Heart left ventricle (tissue), 16 donors: ENCODE results near the gene VRK2. TPM values are rescaled to one million over a fixed set of nuclear protein-coding genes. Genes with fewer than 3 reads are reported as not detected.

Source experiments
- ATAC-seq, 4 donors: fragments of 200-7000 bp; cut with Tn5 transposase; one replicate each; pipeline ENCODE4 v1.9.1; 2020 to 2022; ENCODE audit warnings: moderate library complexity in 4 of 4, mild to moderate bottlenecking in 3 of 4, moderate number of reproducible peaks in 1 of 4
- DNase-seq, 5 donors: peaks; one replicate each; pipeline ENCODE4 v3.0.0-alpha.2; 2020
- H3K27ac ChIP-seq, 12 donors: fragments of 200-600 bp; sonication (generic) in 4 of 12; one replicate each; pipeline versions ENCODE4 v1.5.0 to v1.8.0; 2016 to 2022; ENCODE audit warnings: mild to moderate bottlenecking in 2 of 12
- H3K27me3 ChIP-seq, 9 donors: fragments of 200-600 bp; sonication (generic) in 2 of 9; one replicate each; pipeline versions ENCODE4 v1.5.1 to v1.8.0; 2016 to 2022; ENCODE audit warnings: mild to moderate bottlenecking in 3 of 9
- H3K36me3 ChIP-seq, 9 donors: fragments of 200-600 bp; sonication (generic) in 2 of 9; one replicate each; pipeline versions ENCODE4 v1.5.0 to v1.8.0; 2018 to 2022; ENCODE audit warnings: mild to moderate bottlenecking in 2 of 9
- H3K4me1 ChIP-seq, 12 donors: fragments of 200-600 bp; sonication (generic) in 4 of 12; one replicate each; pipeline versions ENCODE4 v1.5.0 to v1.8.0; 2016 to 2022; ENCODE audit warnings: mild to moderate bottlenecking in 3 of 12
- H3K4me3 ChIP-seq, 12 donors: fragments of 200-600 bp; sonication (generic) in 4 of 12; one replicate each; pipeline versions ENCODE4 v1.5.0 to v1.8.0; 2017 to 2022; ENCODE audit warnings: mild to moderate bottlenecking in 9 of 12, moderate library complexity in 4 of 12
- H3K9me3 ChIP-seq, 12 donors: fragments of 200-600 bp; sonication (generic) in 4 of 12; one replicate each; pipeline versions ENCODE4 v1.5.0 to v1.8.0; 2016 to 2022; ENCODE audit warnings: mild to moderate bottlenecking in 1 of 12
- CTCF ChIP-seq, 12 donors: fragments of 200-600 bp; sonication (generic) in 4 of 12; IDR thresholded peaks; one replicate each; pipeline versions ENCODE4 v1.5.0 to v1.8.0; 2018 to 2022; ENCODE audit warnings: antibody characterized with exemption in 12 of 12, mild to moderate bottlenecking in 5 of 12
- POLR2A ChIP-seq, 2 donors: fragments of 450-650 bp; IDR thresholded peaks; one replicate each; pipeline ENCODE4 v1.6.1; 2017; ENCODE audit warnings: antibody characterized with exemption in 2 of 2, mild to moderate bottlenecking in 2 of 2, moderate library complexity in 2 of 2
- WGBS, 4 donors: extraction: QIAGEN DNeasy Blood & Tissue Kit in 2 of 4; methylation state at CpG; one replicate each; pipeline versions ENCODE4 v1.1.5 to v1.1.7; 2013 to 2018; 5-methylcytosine and 5-hydroxymethylcytosine counted together
- intact Hi-C, 10 donors: fragments of 100-400 bp; cut with DNase I; formaldehyde crosslinking; loops; one replicate each; pipeline versions ENCODE4 v1.11.1 to v1.14.2; 2022
- polyA plus RNA-seq, 2 donors: library from polyadenylated mRNA; stranded (reverse); fragments of 200-250 nt; gene quantifications; one replicate each; pipeline ENCODE4 v1.2.3, GENCODE V29; 2013
- total RNA-seq, 9 donors: library from RNA; depleted of rRNA in 2 of 9; stranded (reverse); fragments of >200 nt in 2 of 9; fragmentation: NEBNext Ultra II Directional in 3 of 9; extraction: Animal tissue kit (Norgen Biotek cat#: 25700) in 3 of 9; gene quantifications; one replicate each; pipeline versions ENCODE4 v1.1.0 to v1.2.4, GENCODE V29; 2016 to 2023
- donor health status: ischemic (EF 13 %, LVEDD 7.1; RV severe dilation, severe dysfunction).
- donor health status: healthy with polysubstance abuse.
- donor health status: DM: no; HTN: yes; CAD: no.
- donor health status: DM: no; HTN: no; CAD: no.
- donor health status: ischemic (EF 25% LVEDD 6.9; RV normal size, moderate dysfunction).
- donor health status: ischemic (EF 25% LVEDD 5.7; RV mildly dilated, moderate dysfunction).
- donor health status: healthy.
- donor health status: DM: yes; HTN: yes; CAD: no.
- donor health status: ischemic (EF 35%, LVEDD 5.7; RV mildly dilated, moderate dysfunction).
- donor health status: nonischemic (EF 11% LVEDD 7.7; RV severe dilation, severe dysfunction).
- donor health status: DM: yes; HTN: yes; CAD: no.
- donor health status: PGD.
- donor health status: ischemic (EF 29% LVEDD 5.4; RV normal size, mild dysfunction).
- donor health status: nonischemic (EF 23%, LVEDD 6.1; RV moderate dilation, normal function).

The VRK2 gene
- total and polyA plus RNA-seq, 11 donors = 8.0 to 35.0 (median 26.8) TPM

GRCh38 chr2:58146707-58147106 is 100.1 kb downstream of the VRK2 start:
- no peak for TF ChIP-seq POLR2A (IDR thresholded peaks at IDR 0.05)
- TF ChIP-seq CTCF (IDR thresholded peaks at IDR 0.05) = no peak
- peaks cover 0 to 36% (median 13%) of the 10 kb centered on the region in 9 donors for H3K36me3 ChIP-seq
- H3K27me3 ChIP-seq = no peaks in the 10 kb centered on the region
- ATAC-seq (no peak), DNase-seq (no peak)
- intact Hi-C loops = loop anchor here in 1 of 10 donors (10.0 kb wide), 1 partner anchor 92 kb away; no protein-coding TSS in a partner anchor
- H3K27ac ChIP-seq = no peak overlapping the region
- H3K4me3 ChIP-seq = no peak overlapping the region
- WGBS, 4 donors = 95 to 97% (median 96%) methylated on average over 1 of the region's 1 CpG
- no peaks in the 10 kb centered on the region for H3K9me3 ChIP-seq
- no peaks in the 10 kb centered on the region for H3K4me1 ChIP-seq

DNA sequence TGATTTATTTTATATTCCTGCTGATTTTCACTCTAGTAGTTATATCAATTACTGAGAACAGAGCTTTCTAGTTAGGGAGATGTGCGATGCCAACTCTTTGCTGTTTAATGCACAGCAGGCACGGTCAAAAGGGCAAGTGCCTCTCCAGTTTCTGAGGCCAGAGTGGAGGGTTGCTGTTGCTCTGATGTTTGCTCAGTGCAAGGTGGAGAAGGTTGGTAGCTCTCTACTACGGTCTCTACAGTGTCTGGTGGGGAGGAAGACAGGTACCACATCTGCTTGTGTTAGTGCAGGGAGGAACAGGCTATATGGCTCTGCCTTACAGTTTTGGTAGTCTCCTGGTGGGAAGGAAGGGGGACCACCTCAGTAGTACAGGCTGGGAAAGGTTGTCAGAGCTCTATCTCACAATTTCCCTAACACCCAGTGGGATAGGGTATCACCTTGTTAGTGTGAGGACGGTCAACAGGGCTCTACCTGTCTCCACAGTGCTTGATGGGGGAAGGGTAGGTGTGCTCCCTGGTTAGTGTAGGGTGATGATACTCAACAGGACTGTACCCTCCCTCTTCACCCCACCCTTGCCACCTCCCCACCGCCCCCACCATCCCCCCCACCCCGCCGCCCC is 108.7 kb downstream of the VRK2 start:
- intact Hi-C loops = no loop called here
- Histone ChIP-seq H3K4me3 (no peak overlapping the region), H3K9me3 (peaks cover 0 to 7% (median 0%) of the 10 kb centered on the region in 12 donors), H3K4me1 (peaks cover 0 to 3% (median 0%) of the 10 kb centered on the region in 12 donors), H3K36me3 (peaks cover 0 to 46% (median 23%) of the 10 kb centered on the region in 9 donors), H3K27me3 (no peaks in the 10 kb centered on the region), H3K27ac (no peak overlapping the region)
- 89 to 99% (median 96%) methylated on average over 7 of the region's 7 CpGs for WGBS, 4 donors
- no peak for TF ChIP-seq POLR2A (IDR thresholded peaks at IDR 0.05)
- TF ChIP-seq CTCF (IDR thresholded peaks at IDR 0.05) = no peak
- DNase-seq = no peak
- no peak for ATAC-seq

GRCh38 chr2:58156780-58157179 is 110.2 kb downstream of the VRK2 start:
- H3K36me3 ChIP-seq = peaks cover 0 to 61% (median 39%) of the 10 kb centered on the region in 9 donors
- no peak overlapping the region for H3K27ac ChIP-seq
- TF ChIP-seq POLR2A (IDR thresholded peaks at IDR 0.05) (no peak), CTCF (IDR thresholded peaks at IDR 0.05) (no peak)
- H3K4me1 ChIP-seq = peaks cover 0 to 3% (median 0%) of the 10 kb centered on the region in 12 donors
- no peak overlapping the region for H3K4me3 ChIP-seq
- intact Hi-C loops = no loop called here
- H3K9me3 ChIP-seq = peaks cover 0 to 7% (median 0%) of the 10 kb centered on the region in 12 donors
- DNase-seq (no peak), ATAC-seq (no peak)
- H3K27me3 ChIP-seq = no peaks in the 10 kb centered on the region

DNA sequence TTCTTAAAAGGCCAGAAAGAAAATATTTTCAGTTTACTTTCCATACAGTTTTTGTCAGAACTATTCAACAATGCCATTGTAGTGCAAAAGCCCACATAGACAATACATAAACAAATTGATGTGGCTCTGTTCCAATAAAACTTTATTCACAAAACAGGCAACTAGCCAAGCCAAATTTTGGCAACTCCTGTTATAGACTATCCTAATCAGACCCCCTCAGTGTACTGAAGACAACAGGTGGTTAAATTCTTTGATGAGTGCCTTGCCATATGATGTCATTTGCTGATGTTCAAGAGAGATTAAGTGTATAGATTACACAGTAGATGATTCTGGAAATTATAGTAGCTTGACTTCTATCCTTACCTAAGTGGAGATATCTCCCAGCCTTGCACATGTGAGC is 111.1 kb downstream of the VRK2 start:
- H3K27ac ChIP-seq = no peak overlapping the region
- intact Hi-C loops = no loop called here
- H3K4me3 ChIP-seq = no peak overlapping the region
- no peaks in the 10 kb centered on the region for H3K27me3 ChIP-seq
- H3K4me1 ChIP-seq = peaks cover 0 to 3% (median 0%) of the 10 kb centered on the region in 12 donors
- peaks cover 0 to 68% (median 47%) of the 10 kb centered on the region in 9 donors for H3K36me3 ChIP-seq
- DNase-seq (no peak), ATAC-seq (no peak)
- TF ChIP-seq POLR2A (IDR thresholded peaks at IDR 0.05) (no peak), CTCF (IDR thresholded peaks at IDR 0.05) (no peak)
- H3K9me3 ChIP-seq = peaks cover 0 to 7% (median 0%) of the 10 kb centered on the region in 12 donors
